ENCODE results near the gene CCDC6. TPM values are rescaled to one million over a fixed set of nuclear protein-coding genes. Genes with fewer than 3 reads are reported as not detected.
A peak's percentile ranks its signal among the peaks of the same experiment; 100 is the strongest.

The CCDC6 gene
- total RNA-seq, 1 donor from 2014 or later: 50.6 TPM

GRCh38 chr10:59892697-59893096 lies 13.7 kb downstream of the CCDC6 start:
- peak in 1 of 2 donors; percentile 51 for ATAC-seq
- TF ChIP-seq CTCF (IDR thresholded peaks at IDR 0.05): no peak
- H3K4me3 ChIP-seq: no peak overlapping the region
- peak; percentile 55 for DNase-seq
- H3K36me3 ChIP-seq: no peaks in the 10 kb centered on the region
- H3K9me3 ChIP-seq: no peaks in the 10 kb centered on the region
- intact Hi-C loops (cut with DNase I): no loop called here
- H3K27me3 ChIP-seq (ENCODE audit: low read depth): no peaks in the 10 kb centered on the region
- H3K27ac ChIP-seq: peak overlapping the region; percentile 28
- peaks cover 63% of the 10 kb centered on the region for H3K4me1 ChIP-seq

- Histone ChIP-seq H3K4me3 (no peak overlapping the region), H3K27me3 (ENCODE audit: low read depth) (no peaks in the 10 kb centered on the region), H3K4me1 (peaks cover 69% of the 10 kb centered on the region), H3K27ac (peak overlapping the region; percentile 28), H3K9me3 (no peaks in the 10 kb centered on the region), H3K36me3 (no peaks in the 10 kb centered on the region)
- intact Hi-C loops (cut with DNase I): no loop called here
- DNase-seq (no peak), ATAC-seq (peak in 1 of 2 donors; percentile 34)
- TF ChIP-seq CTCF (IDR thresholded peaks at IDR 0.05): no peak
Observed at GRCh38 chr10:59891936-59892335, 14.4 kb downstream of the CCDC6 start.

GRCh38 chr10:59891349-59891748 lies 15.0 kb downstream of the CCDC6 start:
- intact Hi-C loops (cut with DNase I): no loop called here
- no peak for TF ChIP-seq CTCF (IDR thresholded peaks at IDR 0.05)
- Histone ChIP-seq H3K4me3 (no peak overlapping the region), H3K27ac (peak overlapping the region; percentile 28), H3K27me3 (ENCODE audit: low read depth) (no peaks in the 10 kb centered on the region), H3K4me1 (peaks cover 72% of the 10 kb centered on the region), H3K9me3 (no peaks in the 10 kb centered on the region), H3K36me3 (no peaks in the 10 kb centered on the region)
- ATAC-seq (no peak), DNase-seq (no peak)

GRCh38 chr10:59888781-59889435 lies 17.4 kb downstream of the CCDC6 start:
- ATAC-seq: no peak
- peaks cover 65% of the 10 kb centered on the region for H3K4me1 ChIP-seq

GRCh38 chr10:59887972-59888640 lies 18.2 kb downstream of the CCDC6 start:
- no peak overlapping the region for H3K27ac ChIP-seq
- ATAC-seq (peak in 1 of 2 donors; percentile 31), DNase-seq (no peak)
- H3K4me3 ChIP-seq: no peak overlapping the region
- H3K27me3 ChIP-seq (ENCODE audit: low read depth): no peaks in the 10 kb centered on the region
- no peaks in the 10 kb centered on the region for H3K36me3 ChIP-seq
- intact Hi-C loops (cut with DNase I): no loop called here
- H3K9me3 ChIP-seq: no peaks in the 10 kb centered on the region
- no peak for TF ChIP-seq CTCF (IDR thresholded peaks at IDR 0.05)
- peaks cover 60% of the 10 kb centered on the region for H3K4me1 ChIP-seq

More at GRCh38 chr10:59888781-59889435, 17.4 kb downstream of the CCDC6 start:
- H3K27ac ChIP-seq: no peak overlapping the region
- DNase-seq: no peak
- H3K36me3 ChIP-seq: no peaks in the 10 kb centered on the region
- H3K4me3 ChIP-seq: no peak overlapping the region
- intact Hi-C loops (cut with DNase I): no loop called here
- no peaks in the 10 kb centered on the region for H3K9me3 ChIP-seq
- TF ChIP-seq CTCF (IDR thresholded peaks at IDR 0.05): no peak
- no peaks in the 10 kb centered on the region for H3K27me3 ChIP-seq (ENCODE audit: low read depth)
